ENCODE measurements around the gene ENTHD1.

DNA sequence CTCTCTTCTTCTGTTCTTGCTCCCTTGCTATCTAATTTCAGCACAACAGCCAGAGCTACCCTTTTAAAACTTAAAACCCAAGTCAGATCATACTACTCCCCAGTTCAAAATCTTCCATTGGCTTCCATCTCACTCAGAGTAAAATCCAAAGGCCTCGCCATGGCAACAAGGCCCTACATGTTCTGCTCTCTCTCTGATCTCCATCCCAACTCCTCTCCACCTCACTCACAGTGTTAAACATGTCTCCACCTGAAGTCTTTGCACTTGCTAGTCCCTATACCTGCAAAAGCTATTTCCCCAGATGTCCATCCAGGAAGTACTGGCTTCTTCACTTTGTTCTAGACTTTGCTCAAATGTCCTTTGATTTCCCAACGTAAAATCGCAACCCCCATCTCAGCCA lies 4.3 kb upstream of the ENTHD1 start:
- TF ChIP-seq, protein P1, sequence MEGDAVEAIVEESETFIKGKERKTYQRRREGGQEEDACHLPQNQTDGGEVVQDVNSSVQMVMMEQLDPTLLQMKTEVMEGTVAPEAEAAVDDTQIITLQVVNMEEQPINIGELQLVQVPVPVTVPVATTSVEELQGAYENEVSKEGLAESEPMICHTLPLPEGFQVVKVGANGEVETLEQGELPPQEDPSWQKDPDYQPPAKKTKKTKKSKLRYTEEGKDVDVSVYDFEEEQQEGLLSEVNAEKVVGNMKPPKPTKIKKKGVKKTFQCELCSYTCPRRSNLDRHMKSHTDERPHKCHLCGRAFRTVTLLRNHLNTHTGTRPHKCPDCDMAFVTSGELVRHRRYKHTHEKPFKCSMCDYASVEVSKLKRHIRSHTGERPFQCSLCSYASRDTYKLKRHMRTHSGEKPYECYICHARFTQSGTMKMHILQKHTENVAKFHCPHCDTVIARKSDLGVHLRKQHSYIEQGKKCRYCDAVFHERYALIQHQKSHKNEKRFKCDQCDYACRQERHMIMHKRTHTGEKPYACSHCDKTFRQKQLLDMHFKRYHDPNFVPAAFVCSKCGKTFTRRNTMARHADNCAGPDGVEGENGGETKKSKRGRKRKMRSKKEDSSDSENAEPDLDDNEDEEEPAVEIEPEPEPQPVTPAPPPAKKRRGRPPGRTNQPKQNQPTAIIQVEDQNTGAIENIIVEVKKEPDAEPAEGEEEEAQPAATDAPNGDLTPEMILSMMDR (IDR thresholded peaks at IDR 0.05): no peak
- no peak for TF ChIP-seq POLR2A (IDR thresholded peaks at IDR 0.05)
